Neuronal stem cell (in vitro differentiated cells): ENCODE results near the gene RTRAF.

Experiments used
- DNase-seq: peaks from one replicate; pipeline ENCODE4 v3.0.0-alpha.2; 2013; ENCODE audit warnings: low spot score
- H2AFZ ChIP-seq: one replicate; pipeline ENCODE4 v1.6.1; 2013; ENCODE audit warnings: mild to moderate bottlenecking, low read length, inconsistent platforms
- H2AK5ac ChIP-seq: 2 replicates; pipeline ENCODE4 v1.6.1; 2013; ENCODE audit warnings: low read depth, mild to moderate bottlenecking, inconsistent platforms, low read length, moderate library complexity, mixed read lengths
- H2BK120ac ChIP-seq: 2 replicates; pipeline ENCODE4 v1.6.1; 2013; ENCODE audit warnings: low read depth, mild to moderate bottlenecking, inconsistent platforms, low read length, moderate library complexity, mixed read lengths
- H2BK12ac ChIP-seq: one replicate; pipeline ENCODE4 v1.6.1; 2013; ENCODE audit warnings: low read length, inconsistent platforms
- H2BK15ac ChIP-seq: 2 replicates; pipeline ENCODE4 v1.6.1; 2013; ENCODE audit warnings: mild to moderate bottlenecking, low read length, inconsistent platforms, mixed read lengths
- H2BK5ac ChIP-seq: one replicate; pipeline ENCODE4 v1.6.1; 2013; ENCODE audit warnings: inconsistent platforms, mild to moderate bottlenecking, low read length, moderate library complexity
- H3K14ac ChIP-seq: one replicate; pipeline ENCODE4 v1.6.1; 2013; ENCODE audit warnings: low read length, inconsistent platforms
- H3K18ac ChIP-seq: 2 replicates; pipeline ENCODE4 v1.6.1; 2013; ENCODE audit warnings: low read length, inconsistent platforms
- H3K23ac ChIP-seq: 2 replicates; pipeline ENCODE4 v1.6.1; 2013; ENCODE audit warnings: low read depth, mild to moderate bottlenecking, mixed read lengths, low read length, inconsistent platforms; ENCODE audit not compliant: poor library complexity
- H3K27ac ChIP-seq: replicated peaks from 3 replicates; pipeline ENCODE4 v1.5.1; 2013; ENCODE audit warnings: low read length, inconsistent platforms
- H3K27me3 ChIP-seq, 3 experiments: 2 replicates each; pipeline ENCODE4 v1.6.1; 2013; ENCODE audit warnings: low read length in 3 of 3, mild to moderate bottlenecking in 2 of 3, inconsistent platforms in 1 of 3, low read depth in 1 of 3, mixed read lengths in 1 of 3, moderate library complexity in 1 of 3; ENCODE audit not compliant: control insufficient read depth in 3 of 3, insufficient read depth in 3 of 3
- H3K36me3 ChIP-seq, 2 donors: replicated peaks in 1 of 2; 2 replicates each; pipeline ENCODE4 v1.6.1; 2013; ENCODE audit warnings: low read length in 2 of 2; ENCODE audit not compliant: control insufficient read depth in 2 of 2, insufficient read depth in 2 of 2
- H3K4ac ChIP-seq: 2 replicates; pipeline ENCODE4 v1.6.1; 2013; ENCODE audit warnings: inconsistent platforms, mild to moderate bottlenecking, low read length, moderate library complexity
- H3K4me1 ChIP-seq, 2 donors: 1 replicate in 1 of 2; 2 replicates in 1 of 2; pipeline ENCODE4 v1.6.1; 2013; ENCODE audit warnings: low read length in 2 of 2, low read depth in 1 of 2; ENCODE audit not compliant: control insufficient read depth in 2 of 2, insufficient read depth in 1 of 2
- H3K4me2 ChIP-seq: one replicate; pipeline ENCODE4 v1.6.1; 2013; ENCODE audit warnings: mild to moderate bottlenecking, low read length, inconsistent platforms; ENCODE audit not compliant: insufficient read depth, poor library complexity, severe bottlenecking
- H3K4me3 ChIP-seq, 2 donors: 2 replicates each; pipeline ENCODE4 v1.5.1; 2013; ENCODE audit warnings: low read length in 2 of 2, mild to moderate bottlenecking in 2 of 2, inconsistent platforms in 1 of 2, moderate library complexity in 1 of 2
- H3K79me1 ChIP-seq: one replicate; pipeline ENCODE4 v1.6.1; 2013; ENCODE audit warnings: low read depth, mild to moderate bottlenecking, inconsistent platforms, low read length, moderate library complexity
- H3K9ac ChIP-seq: one replicate; pipeline ENCODE4 v1.6.1; 2013; ENCODE audit warnings: mild to moderate bottlenecking, low read depth, low read length, inconsistent platforms; ENCODE audit not compliant: poor library complexity
- H3K9me3 ChIP-seq, 2 donors: replicated peaks in 1 of 2; 2 replicates each; pipeline versions ENCODE3 to v1.6.1; 2013; ENCODE audit warnings: low read length in 2 of 2, mild to moderate bottlenecking in 2 of 2, inconsistent platforms in 1 of 2, low read depth in 1 of 2, mixed read lengths in 1 of 2, moderate library complexity in 1 of 2; ENCODE audit not compliant: control insufficient read depth in 2 of 2, insufficient read depth in 1 of 2
- H4K8ac ChIP-seq: one replicate; pipeline ENCODE4 v1.6.1; 2013; ENCODE audit warnings: low read depth, mild to moderate bottlenecking, inconsistent platforms, low read length, moderate library complexity
- H4K91ac ChIP-seq: one replicate; pipeline ENCODE4 v1.6.1; 2013; ENCODE audit warnings: low read length, low read depth, mild to moderate bottlenecking, inconsistent platforms; ENCODE audit not compliant: poor library complexity
- WGBS, 2 donors: extraction: QIAGEN DNeasy Blood & Tissue Kit; methylation state at CpG; one replicate each; pipeline ENCODE4 v1.1.7; 2013; ENCODE audit warnings: missing lambda C conversion rate in 2 of 2, mixed read lengths in 1 of 2; ENCODE audit not compliant: insufficient read length in 2 of 2, insufficient replicate concordance in 1 of 2; ENCODE audit errors: extremely low coverage in 2 of 2; 5-methylcytosine and 5-hydroxymethylcytosine counted together

The RTRAF gene

GRCh38 chr14:52021957-52022600 is 32.7 kb downstream of the RTRAF start:
- H2BK120ac ChIP-seq: no peak overlapping the region
- H3K27me3 ChIP-seq: no peaks in the 10 kb centered on the region
- no peak overlapping the region for H3K23ac ChIP-seq
- H2BK12ac ChIP-seq: no peak overlapping the region
- H3K14ac ChIP-seq: no peak overlapping the region
- H2BK5ac ChIP-seq: no peak overlapping the region
- no peak overlapping the region for H2AK5ac ChIP-seq
- H3K9me3 ChIP-seq: no peaks in the 10 kb centered on the region
- H4K91ac ChIP-seq: no peak overlapping the region
- H3K4me3 ChIP-seq: no peak overlapping the region
- H3K9ac ChIP-seq: no peak overlapping the region
- H3K18ac ChIP-seq: no peak overlapping the region
- H3K27ac ChIP-seq: no peak overlapping the region
- peaks cover under 1 to 32% of the 10 kb centered on the region in 2 donors for H3K36me3 ChIP-seq
- H2BK15ac ChIP-seq: no peak overlapping the region
- no peak overlapping the region for H3K4me2 ChIP-seq
- WGBS, 2 donors: no CpG with 5 or more reads among the region's 6 CpGs
- H3K4me1 ChIP-seq: peaks cover 2% of the 10 kb centered on the region in 2 donors
- no peak overlapping the region for H2AFZ ChIP-seq
- DNase-seq: no peak
- H3K4ac ChIP-seq: no peak overlapping the region
- H3K79me1 ChIP-seq: no peaks in the 10 kb centered on the region
- H4K8ac ChIP-seq: no peak overlapping the region

DNA sequence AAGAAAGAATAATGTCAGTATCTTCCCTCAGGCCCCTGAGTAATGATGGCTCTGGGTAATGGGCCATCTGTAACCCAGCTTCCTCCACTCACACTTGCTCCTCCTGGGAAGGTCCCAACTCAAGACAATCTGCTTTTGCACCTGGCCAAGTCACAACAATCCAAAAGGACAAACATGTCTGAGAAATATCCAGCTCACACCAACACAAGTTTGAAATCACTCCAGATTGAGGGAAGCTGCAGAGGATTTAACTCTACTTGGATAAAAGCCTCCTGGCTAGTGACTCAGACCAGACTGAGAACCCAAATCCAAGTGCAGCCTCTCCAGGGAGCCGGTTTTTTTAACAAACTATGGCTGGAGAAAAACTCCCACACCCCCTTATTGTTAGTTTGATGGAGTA is 34.2 kb downstream of the RTRAF start:
- no peak overlapping the region for H3K4me3 ChIP-seq
- peaks cover 3 to 35% of the 10 kb centered on the region in 2 donors for H3K36me3 ChIP-seq

DNA sequence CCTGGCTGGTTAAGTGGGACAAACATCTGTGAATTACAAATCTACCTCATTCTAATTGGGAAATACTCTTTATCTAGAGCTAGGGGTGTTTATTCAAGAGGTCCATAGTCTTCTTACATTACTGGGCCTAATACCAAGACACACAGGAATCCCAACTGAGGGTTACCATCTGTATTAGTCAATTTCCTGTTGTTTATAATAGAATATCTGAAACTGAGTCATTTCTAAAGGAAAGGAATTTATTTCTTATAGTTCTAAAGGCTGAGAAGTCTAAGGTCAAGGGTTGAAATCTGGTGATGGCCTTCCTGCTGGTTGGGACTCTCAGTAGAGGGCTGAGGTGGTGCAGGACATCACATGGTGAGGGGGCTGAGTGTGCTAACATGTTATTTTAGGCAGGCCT is 36.0 kb downstream of the RTRAF start:
- H3K9me3 ChIP-seq: no peaks in the 10 kb centered on the region
- peaks cover 2% of the 10 kb centered on the region in 2 donors for H3K4me1 ChIP-seq
- H3K4me2 ChIP-seq: no peak overlapping the region
- peaks cover 3 to 23% of the 10 kb centered on the region in 2 donors for H3K36me3 ChIP-seq
- H2AFZ ChIP-seq: no peak overlapping the region
- DNase-seq: no peak
- H3K27me3 ChIP-seq: no peaks in the 10 kb centered on the region
- no peak overlapping the region for H2BK15ac ChIP-seq
- H3K9ac ChIP-seq: no peak overlapping the region
- no peak overlapping the region for H3K18ac ChIP-seq
- H2BK120ac ChIP-seq: no peak overlapping the region
- no peaks in the 10 kb centered on the region for H3K79me1 ChIP-seq
- H4K8ac ChIP-seq: no peak overlapping the region
- H2AK5ac ChIP-seq: no peak overlapping the region
- H3K27ac ChIP-seq: no peak overlapping the region
- H2BK5ac ChIP-seq: no peak overlapping the region
- H3K14ac ChIP-seq: no peak overlapping the region
- no peak overlapping the region for H3K4me3 ChIP-seq
- no peak overlapping the region for H4K91ac ChIP-seq
- no peak overlapping the region for H2BK12ac ChIP-seq
- no peak overlapping the region for H3K4ac ChIP-seq
- no peak overlapping the region for H3K23ac ChIP-seq

More for the DNA sequence above, 34.2 kb downstream of the RTRAF start:
- H2BK5ac ChIP-seq: no peak overlapping the region
- DNase-seq: no peak
- H4K8ac ChIP-seq: no peak overlapping the region
- no peak overlapping the region for H3K27ac ChIP-seq
- no peaks in the 10 kb centered on the region for H3K27me3 ChIP-seq
- WGBS, 2 donors: no CpG with 5 or more reads among the region's 1 CpG
- H3K4me1 ChIP-seq: peaks cover 2% of the 10 kb centered on the region in 2 donors
- no peak overlapping the region for H2BK12ac ChIP-seq
- no peak overlapping the region for H2BK120ac ChIP-seq
- H4K91ac ChIP-seq: no peak overlapping the region
- H2BK15ac ChIP-seq: no peak overlapping the region
- H3K9ac ChIP-seq: no peak overlapping the region
- no peak overlapping the region for H2AFZ ChIP-seq
- H3K18ac ChIP-seq: no peak overlapping the region
- no peak overlapping the region for H2AK5ac ChIP-seq
- no peaks in the 10 kb centered on the region for H3K9me3 ChIP-seq
- H3K14ac ChIP-seq: no peak overlapping the region
- H3K79me1 ChIP-seq: no peaks in the 10 kb centered on the region
- no peak overlapping the region for H3K4me2 ChIP-seq
- no peak overlapping the region for H3K23ac ChIP-seq
- H3K4ac ChIP-seq: no peak overlapping the region

- Histone ChIP-seq H4K91ac (no peak overlapping the region), H3K14ac (no peak overlapping the region), H3K18ac (no peak overlapping the region), H3K79me1 (no peaks in the 10 kb centered on the region), H3K4me2 (no peak overlapping the region), H3K27ac (no peak overlapping the region), H3K4ac (no peak overlapping the region), H3K9me3 (no peaks in the 10 kb centered on the region), H4K8ac (no peak overlapping the region), H2BK15ac (no peak overlapping the region), H2BK12ac (no peak overlapping the region), H3K27me3 (no peaks in the 10 kb centered on the region), H2AFZ (no peak overlapping the region), H3K9ac (no peak overlapping the region), H3K4me1 (peaks cover 0 to 1% of the 10 kb centered on the region in 2 donors), H2AK5ac (no peak overlapping the region), H2BK120ac (no peak overlapping the region), H3K4me3 (no peak overlapping the region), H2BK5ac (no peak overlapping the region), H3K23ac (no peak overlapping the region), H3K36me3 (peaks cover 3 to 23% of the 10 kb centered on the region in 2 donors)
- WGBS, 2 donors: no CpG with 5 or more reads among the region's 8 CpGs
- DNase-seq: no peak
These were observed 36.8 kb downstream of the RTRAF start for GRCh38 chr14:52026017-52026660.
